ENCODE measurements around the gene MYBPH.

The MYBPH gene

DNA sequence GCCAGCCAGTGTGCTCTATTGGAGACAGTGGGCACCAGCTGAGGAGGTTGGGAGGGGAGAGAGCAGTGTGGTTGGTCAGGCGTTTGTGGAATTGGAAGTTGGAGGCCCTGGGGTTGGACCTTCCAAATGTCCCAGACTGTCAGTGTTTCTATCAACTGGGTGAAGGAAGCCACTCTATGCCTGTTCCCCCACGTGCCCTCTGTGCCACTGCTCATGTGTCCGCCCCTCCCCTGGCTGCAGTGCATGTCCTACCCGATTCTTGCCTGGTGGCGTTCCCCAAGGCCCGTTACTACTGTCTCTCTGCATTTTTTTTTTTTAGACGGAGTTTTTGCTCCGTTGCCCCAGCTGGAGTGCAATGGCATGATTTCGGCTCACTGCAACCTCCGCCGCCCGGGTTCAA is 27.0 kb downstream of the MYBPH start:
- DNase-seq (ENCODE audit: low read depth): no peak

DNA sequence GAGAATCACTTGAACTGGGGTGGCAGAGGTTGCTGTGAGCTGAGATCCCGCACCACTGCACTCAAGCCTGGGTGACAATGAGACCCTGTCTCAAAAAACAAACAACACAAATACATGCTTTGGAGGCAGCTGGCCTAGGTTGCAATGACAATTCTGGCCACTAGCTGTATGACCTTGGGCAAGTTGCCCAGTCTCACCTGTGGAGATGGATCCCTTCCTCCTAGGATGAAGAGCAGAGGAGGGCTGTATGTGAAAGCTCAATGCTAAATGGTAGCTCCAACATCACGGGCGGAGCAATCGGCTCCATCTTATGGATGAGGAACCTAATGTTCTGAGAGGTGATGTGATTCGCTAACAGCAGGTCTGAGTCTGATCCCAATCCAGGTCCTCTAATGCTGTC is 27.5 kb downstream of the MYBPH start:
- DNase-seq (ENCODE audit: low read depth): no peak

DNA sequence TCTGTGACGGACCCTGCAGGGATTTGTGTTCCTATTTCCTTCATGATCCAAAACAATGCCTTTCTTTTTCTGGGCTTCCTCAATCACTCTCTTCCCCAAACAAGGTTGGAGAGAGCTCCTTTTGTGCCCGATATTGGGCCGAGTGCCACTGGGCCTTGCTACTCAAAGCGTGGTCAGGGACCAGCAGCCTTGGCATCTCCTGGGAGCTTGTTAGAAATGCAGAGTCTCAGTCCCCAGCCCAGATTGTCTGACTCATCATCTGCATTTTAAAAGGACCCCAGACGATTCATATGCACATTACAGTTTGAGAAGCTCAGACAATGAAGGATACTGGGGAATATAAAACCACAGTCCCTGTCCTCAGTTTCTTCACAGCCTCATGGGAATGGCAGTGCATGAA is 28.2 kb downstream of the MYBPH start:
- DNase-seq (ENCODE audit: low read depth): no peak

DNA sequence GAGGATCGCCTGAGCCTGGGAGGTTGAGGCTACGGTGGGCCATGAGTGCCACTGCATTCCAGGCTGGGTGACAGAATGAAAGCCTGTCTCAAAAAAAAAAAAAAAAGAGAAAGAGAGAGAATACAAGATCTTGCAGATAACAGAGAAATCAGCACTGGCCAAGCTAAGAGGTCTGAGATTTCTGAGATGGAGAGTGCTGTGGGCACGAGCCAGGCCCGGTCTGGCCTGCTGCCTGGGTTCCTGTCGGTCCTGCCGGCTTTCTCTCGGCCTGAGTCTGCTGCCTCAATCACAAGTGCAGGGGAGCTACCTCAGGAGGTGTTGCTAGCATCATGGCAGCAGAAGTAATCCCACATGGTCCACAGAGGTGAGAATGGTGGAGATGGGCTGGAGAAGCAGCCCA is 29.1 kb downstream of the MYBPH start:
- no peak for DNase-seq (ENCODE audit: low read depth)

DNA sequence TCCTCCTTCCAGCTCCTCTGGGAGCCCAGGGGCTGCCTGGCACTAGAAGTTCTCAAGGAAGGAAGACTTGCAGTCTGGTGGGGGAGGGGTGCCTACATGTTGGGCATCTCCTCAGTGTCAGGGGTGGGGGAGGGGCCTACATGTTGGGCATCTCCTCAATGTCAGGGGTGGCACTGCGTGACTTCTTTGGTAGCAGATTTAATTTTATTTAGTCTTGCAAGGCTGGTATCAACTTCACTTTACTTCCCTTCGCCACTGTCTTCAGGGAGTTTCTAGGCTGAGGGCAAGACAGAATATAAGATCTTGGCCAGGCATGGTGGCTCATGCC is 29.6 kb downstream of the MYBPH start:
- DNase-seq (ENCODE audit: low read depth): no peak

DNA sequence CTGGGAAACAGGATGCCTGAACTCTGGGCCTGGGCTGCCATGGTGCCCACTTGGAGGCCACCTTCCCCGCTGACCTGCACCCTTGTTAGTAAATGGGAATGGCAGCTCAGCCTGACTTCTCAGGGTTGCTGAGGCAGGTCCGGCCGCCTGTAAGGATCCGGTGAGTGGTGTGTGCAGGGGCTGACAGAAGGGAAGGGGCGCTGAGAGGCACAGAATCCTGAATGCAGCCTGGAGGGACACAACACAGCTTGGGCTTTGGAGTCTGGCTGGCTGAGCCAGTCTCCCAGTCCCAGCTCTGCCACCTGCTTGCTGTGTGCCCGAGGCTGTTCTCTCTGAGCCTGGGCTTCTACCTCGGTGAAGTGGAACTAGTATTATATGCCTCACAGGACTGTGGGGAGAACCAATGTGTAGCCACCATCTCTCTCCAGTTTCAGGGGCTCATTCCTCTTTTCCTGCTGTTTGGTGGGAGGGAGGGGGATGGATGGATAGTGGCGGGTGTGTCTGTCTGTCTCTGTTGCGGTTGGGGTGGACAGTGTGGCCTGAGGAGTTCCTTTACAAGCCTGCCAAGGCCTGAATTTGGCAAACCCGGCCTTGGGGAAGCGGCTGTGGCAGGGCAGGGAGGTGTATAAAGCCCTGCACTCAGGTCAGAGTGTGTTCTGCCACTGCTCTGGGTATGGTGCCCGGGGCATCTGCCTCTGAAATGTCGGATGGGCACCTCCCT is 30.1 kb downstream of the MYBPH start:
- DNase-seq (ENCODE audit: low read depth): no peak

DNA sequence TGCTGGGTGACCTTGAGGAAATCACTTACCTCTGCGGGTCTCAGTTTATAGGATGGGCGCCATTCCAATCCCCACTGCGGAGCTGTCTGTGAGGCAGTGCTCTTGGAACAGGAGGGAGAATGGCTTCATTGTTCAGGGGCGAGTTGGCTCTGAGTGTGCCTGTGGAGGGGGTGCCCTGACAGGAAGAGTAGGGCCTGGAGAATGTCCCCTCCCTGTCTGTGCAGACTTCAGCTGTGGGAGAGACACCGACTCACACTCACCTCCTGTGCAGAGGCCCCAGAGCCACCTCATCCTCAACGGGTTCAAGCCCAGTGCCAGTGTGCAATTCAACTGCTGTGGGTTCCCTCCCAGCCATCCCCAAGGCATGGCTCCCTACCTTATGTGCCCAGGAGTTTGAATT is 31.0 kb downstream of the MYBPH start:
- no peak for DNase-seq (ENCODE audit: low read depth)

DNA sequence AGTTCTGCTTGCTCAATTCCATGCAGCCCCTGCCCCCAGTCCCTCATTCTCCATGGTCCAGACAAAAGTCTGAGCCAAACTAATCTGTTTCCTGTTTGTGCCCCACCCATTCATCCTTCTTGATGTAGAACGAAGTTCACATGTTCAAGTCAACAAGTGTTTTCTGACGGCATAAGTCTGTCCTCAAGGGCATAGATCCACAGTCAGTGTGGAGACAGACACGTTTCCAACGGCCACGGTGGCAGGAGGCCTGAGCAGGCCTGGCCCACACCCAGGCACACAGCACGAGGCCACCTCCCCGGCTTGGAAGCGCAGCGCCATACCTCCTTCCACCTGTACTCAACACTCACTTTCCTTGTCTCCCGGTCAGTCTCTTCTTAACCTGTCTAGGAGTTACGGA is 32.0 kb downstream of the MYBPH start:
- no peak for DNase-seq (ENCODE audit: low read depth)

DNA sequence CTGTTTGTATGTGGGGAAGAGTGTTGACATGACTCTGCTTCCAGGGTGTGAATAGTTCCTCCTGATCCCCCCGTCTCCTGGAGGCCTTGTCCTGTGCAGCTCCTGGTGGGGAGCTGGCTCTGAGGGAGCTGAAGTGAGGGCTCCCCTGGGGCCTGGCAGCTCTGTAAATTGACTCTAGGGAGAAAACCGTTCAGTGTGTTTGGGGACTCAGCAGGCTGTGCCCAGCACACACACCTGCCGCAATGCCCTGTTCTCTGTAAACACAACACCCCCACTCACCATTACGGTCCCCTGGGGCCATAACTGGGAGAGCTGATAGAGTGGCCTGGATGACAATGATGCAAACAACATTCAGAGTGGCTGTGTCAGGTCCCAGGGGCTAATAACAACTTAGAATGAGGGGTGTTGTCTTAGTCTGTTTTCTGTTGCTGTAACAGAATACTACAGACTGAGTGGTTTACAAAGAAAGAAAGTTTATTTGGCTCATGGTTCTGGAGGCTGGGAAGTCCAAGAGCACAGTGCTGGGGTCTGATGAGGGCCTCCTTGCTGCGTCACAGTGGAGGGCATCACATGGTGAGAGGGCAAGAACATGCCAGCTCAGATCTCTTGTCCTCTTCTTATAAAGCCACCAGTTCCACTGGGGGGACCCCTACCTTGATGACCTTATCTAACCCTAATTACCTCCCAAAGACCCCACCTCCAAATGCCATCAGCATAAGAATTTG is 32.8 kb downstream of the MYBPH start:
- DNase-seq (ENCODE audit: low read depth): no peak

DNA sequence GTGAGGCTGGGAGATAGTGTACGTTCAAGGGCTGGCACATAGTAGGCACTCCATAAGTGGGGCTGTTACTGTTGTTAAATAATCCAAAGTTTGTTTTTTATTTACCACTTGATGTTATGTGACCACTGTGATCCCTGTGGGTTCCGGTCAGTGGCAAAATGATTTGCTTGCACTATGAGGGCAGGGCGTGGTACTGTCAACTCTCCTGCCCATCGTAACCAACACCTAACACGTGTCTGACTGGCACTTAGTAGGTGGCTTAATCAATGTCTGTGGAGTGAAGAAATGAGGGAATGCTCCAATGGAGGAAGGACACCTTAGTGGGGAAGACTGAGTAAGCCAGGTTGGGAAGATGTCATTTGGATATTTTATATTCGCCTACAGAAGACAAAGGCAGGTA is 33.5 kb downstream of the MYBPH start:
- no peak for DNase-seq (ENCODE audit: low read depth)

DNA sequence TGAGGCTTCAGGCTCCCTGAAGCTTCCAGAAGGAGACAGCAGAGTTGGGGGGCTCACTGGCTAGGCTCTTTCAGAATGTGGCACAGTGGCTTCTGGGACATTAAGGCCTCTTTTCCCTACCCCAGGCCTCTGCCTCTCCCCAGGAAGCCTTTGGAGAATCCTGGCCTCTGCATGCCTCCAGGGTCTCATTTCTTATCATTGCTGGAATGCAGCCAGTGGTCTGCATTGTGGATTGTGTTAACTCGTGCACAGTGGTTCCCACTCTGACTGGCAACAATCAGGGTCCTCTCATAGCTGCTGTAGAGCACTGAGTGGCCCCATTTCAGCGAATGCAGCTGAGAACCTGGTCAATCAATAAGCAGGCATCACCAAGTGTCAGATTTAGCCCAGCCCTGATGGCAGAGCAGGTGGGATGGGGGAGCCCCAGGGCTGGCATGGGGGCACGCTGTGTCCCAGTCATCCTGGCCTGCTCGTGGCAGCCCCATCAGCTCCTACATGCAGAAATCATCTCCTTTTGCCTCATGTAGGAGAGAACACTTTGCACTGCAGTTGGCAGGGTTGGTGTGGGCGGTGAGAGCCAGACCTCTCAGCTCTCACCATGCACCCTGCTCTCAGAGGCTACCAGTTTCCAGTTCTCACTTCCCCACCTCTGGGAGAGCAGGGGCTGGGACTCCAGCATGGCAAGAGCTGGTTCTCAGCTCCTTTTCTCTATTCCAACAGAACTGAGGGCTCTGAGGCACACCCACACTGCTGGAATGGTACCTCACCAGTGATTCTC is 34.7 kb downstream of the MYBPH start:
- DNase-seq (ENCODE audit: low read depth): no peak

DNA sequence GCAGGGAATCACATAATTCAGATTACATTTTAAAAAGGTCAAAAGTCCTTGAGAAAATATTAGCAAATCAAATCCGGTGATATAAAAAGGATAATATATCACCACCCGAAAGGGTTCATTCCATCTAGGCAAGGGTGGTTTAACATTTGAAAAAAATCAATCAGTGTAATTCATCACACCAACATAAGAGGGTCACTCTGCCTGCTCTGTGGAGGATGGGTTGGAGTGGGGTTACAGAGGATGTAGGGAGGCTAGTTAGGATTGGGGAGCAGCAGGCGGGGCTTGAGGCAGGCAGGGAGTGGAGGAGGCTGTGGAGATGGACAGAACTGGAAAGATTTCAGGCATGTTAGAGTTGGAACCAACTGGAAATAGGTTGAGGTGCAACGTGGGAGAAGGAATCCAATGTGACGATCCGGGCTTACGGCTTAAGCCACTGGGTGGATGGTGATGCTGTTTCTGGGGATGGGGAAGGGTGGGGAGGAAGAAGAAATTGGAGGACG is 35.6 kb downstream of the MYBPH start:
- no peak for DNase-seq (ENCODE audit: low read depth)

DNA sequence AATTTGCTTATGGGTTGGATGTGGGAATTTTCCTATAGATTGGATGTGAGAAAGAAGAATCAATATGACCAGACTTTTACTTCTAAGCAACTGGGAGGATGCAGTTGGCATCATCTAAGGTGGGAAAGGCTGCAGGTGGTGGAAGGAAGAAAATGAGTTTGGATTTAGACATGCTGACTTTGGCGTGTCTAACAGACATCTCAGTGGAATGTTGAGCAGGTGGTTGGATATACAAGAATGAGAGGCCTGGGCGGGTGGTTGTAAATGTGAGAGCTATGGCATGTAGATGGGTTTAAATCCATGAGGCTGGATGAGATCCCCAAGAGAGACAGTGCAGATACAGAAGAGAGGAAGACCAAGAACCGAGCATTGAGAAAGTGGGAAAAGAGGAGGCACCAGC is 37.6 kb downstream of the MYBPH start:
- DNase-seq (ENCODE audit: low read depth): no peak

DNA sequence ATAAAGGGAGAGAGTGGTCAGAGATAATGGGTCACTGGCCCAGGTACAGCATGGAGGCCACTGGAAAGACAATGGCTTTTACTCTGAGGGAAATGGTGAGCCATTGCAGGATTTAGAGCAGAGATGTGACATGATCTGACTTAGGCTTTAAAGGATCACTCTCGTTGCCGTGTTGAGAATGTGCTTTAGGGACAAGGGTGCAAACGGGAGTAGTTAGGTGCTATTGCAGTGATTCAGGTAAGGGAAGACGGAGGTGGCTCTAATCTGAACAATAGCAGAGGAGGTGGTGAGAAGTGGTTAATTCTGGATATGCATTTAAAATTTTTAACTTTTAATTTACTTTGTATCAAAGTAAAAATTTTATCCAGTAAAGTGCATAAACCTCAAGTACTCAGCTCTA is 38.3 kb downstream of the MYBPH start:
- no peak for DNase-seq (ENCODE audit: low read depth)

DNA sequence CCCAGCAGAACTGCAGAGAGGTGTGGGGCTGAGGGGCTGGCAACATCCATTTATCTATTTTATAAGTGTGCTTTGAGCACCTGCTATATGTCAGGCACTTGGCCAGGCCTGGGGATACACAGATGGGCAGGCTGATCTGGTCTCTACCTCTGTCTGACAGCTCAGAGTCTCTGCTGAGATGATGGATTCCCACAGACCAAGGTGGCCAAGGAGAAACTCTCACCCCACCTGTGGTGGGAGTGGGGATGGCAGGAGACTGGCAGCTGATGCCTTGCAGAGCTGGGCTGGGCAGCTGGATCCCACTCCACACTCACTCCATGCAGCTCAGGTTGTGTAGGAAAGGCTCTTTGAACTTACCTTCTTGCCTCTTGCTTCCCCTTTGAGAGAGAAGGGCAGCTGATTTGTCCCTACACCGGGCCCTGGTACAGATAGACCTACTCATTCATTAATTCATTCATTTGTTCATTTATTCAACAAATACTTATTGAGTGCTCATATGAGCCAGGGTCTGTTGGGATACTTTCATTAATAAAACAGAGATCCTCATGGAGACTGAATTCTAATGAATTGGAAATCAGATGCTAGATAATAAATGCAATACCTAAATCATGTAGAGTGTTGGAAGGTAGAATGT is 39.1 kb downstream of the MYBPH start:
- no peak for DNase-seq (ENCODE audit: low read depth)

DNA sequence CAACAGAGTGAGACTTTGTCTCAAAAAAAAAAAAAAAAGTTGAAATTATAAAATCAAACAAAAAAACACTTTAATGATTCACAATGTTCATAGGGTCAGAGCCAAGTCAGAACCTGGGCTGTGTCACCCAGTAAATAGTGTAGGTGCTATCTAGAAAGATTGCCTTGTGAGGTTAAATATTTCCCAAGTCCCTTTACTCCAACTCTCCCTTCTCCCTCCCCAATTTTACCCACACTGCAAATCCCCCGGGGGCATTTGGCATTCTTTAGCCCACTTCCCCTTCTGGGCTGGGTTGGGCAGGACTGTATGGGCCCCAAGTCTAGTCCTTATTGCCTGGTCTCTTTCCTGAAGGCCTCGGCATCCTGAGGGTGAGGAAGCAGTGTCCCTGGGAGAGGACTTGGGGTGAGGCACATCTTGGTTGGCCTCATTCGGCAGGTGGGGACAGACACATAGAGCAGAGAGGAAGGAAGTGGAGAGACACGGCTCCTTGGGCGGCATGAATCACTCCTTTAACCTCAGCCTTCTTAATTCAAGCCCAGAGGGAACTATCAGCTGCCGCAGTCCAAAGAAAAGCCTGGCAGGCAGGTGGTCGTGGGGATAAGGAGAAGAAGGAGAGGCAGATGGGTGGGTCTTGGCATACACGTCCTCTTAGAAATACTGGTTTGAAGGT is 39.9 kb downstream of the MYBPH start:
- DNase-seq (ENCODE audit: low read depth): no peak

DNA sequence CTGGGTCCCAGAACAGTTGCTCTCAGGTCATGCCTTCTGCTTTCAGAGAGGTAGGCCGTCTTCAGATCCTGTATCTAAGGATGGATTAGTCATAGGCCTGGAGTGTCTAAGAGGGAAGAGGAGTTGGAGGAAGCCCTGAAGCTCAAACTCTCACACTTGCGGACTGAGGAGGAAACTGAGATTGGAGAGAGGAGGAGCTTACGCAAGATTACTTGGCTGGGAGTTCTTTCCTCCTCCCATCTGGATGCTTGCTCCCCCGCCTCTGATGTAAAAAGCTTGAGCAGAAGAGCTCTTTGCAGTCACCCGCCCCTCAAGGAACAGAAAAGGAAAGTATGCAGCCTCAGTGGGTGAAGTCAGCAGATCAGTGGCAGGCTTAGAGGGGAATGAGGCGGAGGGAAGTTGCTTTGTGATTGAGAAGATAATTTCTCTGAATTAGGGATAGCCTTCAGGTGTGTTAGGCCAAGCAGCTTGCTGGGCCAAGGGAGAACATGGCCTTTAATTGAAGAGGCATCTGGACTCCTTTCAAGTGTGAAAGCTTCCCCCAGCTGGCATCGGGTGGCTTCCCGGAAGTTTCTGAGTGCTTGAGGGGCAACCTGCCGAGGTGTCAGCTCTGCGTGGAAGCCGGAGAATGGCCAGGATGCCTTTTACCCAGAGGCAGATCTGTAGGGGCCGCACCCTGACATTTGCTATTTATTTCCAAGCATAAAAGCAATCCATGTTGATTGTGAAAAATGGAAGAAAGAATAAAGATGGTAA is 41.5 kb downstream of the MYBPH start:
- no peak for DNase-seq (ENCODE audit: low read depth)

DNA sequence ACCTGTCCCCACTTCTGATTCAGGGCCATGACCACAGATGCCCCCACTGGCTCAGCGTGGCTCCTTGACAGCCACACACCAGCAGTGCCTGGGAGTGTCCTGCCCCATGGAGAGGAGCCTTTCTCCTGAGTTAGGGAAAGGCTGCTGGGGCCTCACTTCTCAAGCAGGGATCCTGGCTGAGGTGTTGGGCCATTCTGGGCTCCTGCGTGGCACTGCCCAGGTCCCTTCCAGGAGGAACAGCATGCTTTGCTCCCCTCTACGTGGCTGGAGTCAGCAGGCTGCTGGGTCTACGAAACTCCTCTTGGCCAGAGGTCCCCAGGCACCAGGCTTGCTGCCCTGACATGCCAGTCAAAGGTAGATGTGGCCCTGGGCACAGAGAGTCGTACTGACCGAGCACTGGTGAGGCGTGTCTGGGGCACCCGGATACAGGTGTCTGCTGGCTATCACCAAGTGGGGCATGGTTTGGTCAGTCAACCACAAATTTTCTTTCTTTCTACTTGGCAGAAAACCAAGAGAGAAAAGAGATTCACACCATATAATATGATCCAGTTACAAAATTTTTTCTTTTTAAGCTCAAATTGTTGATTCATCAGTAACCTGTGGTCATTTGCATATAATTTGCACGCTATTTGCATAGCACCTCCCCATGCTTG is 44.0 kb downstream of the MYBPH start:
- no peak for DNase-seq (ENCODE audit: low read depth)

DNA sequence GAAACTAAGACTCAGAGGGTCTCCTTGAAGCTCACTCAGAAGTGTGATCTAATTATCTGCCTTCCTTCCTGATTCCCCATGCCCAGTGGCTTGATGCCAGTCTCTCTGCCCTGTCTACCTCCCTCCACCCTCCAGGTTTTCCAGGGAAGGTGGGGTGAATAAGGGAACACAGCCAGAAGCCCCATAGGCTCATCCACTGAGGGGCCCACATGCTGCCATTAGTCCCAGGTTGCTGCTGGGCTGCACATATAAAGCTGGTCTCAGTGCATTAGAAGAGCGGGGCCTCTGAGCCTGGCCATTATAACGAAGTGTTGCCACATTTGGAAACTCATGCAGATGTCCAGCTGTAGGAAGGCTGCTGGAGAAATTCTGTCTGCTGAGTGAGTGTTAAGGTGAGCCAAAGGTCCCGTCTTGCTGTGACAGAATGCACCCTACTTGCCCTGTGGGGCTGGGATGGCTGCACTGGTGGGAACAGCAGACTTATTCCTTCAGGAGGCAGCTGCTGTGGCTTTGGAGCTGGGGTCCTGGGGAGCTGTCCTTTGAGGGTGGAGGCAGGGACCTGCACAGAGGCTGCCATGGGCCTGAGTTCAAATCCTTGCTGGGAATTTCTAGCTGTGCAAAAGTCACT is 45.2 kb downstream of the MYBPH start:
- DNase-seq (ENCODE audit: low read depth): no peak

DNA sequence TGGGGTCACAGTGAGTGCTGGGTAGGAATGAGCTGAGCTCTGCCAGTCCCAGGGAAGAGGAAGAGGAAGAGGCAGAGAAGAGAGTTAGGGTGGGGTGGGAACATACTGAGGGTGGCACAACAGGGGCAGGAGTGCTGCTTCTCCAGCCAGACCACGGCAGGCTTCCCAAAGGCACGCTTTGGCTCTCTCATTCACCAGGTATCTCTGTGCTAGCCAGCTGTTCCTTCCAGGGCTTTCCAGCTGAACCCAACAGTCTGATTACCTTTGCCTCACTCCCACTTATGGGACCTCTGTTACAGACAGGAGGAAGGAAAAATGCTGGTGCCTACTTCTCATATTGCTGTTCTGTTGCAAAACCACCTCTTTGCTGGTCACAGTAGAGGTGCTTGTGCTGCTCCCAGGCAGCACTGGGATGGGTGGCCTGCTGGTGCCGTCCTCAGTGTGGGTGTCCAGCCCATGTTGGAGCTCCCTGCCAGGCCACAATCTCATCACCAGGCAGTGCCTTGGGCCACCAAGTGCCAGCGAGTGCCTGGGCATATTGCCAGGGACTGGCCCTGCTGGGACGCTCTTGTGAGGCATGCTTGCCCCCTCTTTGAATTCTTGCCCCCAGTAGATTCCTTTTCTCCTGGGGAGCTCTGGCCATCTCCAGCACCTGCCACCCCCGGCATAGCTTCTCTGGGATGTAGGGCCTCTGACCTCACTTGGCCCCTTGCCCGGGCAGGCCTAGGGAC is 46.0 kb downstream of the MYBPH start:
- DNase-seq (ENCODE audit: low read depth): no peak
